AG04450 (cell line): ENCODE results near the gene PDZRN4. TPM values are rescaled to one million over a fixed set of nuclear protein-coding genes. Genes with fewer than 3 reads are reported as not detected.
"Not testable (repeated sequence)": the region's sequence is repeated elsewhere in the genome, so short reads cannot be mapped to it uniquely, and the experiment has no call there.

ENCODE experiments used
- CTCF ChIA-PET: fragments of 300-600, 350-600 bp; formaldehyde crosslinking; extraction: SDS; loops from one replicate; lab custom pipeline; 2022; ENCODE audit warnings: antibody characterized with exemption, inconsistent platforms; lab: Charles Lee
- POLR2A ChIA-PET: fragments of 350-600 bp; formaldehyde crosslinking; extraction: SDS; loops from one replicate; lab custom pipeline; 2021; ENCODE audit warnings: antibody characterized with exemption, inconsistent platforms; lab: Yijun Ruan, JAX
- DNase-seq: peaks from one replicate; pipeline ENCODE4 v3.0.0-alpha.2; 2011; ENCODE audit warnings: low read depth, low spot score
- H3K27ac ChIP-seq: one replicate; pipeline ENCODE4 v1.5.1; 2012; ENCODE audit warnings: low read depth, low read length, control low read depth
- H3K27me3 ChIP-seq: one replicate; pipeline ENCODE4 v1.6.0; 2012; ENCODE audit warnings: low read length; ENCODE audit not compliant: control insufficient read depth, insufficient read depth
- H3K4me3 ChIP-seq: 2 replicates; pipeline ENCODE4 v1.5.1; 2011; ENCODE audit warnings: mild to moderate bottlenecking, low read depth, low read length, control low read depth
- H3K9me3 ChIP-seq: 2 replicates; pipeline ENCODE4 v1.5.1; 2012; ENCODE audit warnings: low read length; ENCODE audit not compliant: control insufficient read depth, insufficient read depth
- polyA plus RNA-seq: library from polyadenylated mRNA; depleted of rRNA; stranded (reverse); fragments of >200 nt; gene quantifications from 2 replicates; pipeline ENCODE4 v1.2.3, GENCODE V29; 2011
- TF ChIP-seq, protein P1 (sequence below): IDR thresholded peaks from 2 replicates; pipeline ENCODE4 v1.5.1; 2011; ENCODE audit warnings: low read depth, low read length, control low read depth, inconsistent platforms

Gene PDZRN4
- polyA plus RNA-seq, 1 experiment = not detected

DNA sequence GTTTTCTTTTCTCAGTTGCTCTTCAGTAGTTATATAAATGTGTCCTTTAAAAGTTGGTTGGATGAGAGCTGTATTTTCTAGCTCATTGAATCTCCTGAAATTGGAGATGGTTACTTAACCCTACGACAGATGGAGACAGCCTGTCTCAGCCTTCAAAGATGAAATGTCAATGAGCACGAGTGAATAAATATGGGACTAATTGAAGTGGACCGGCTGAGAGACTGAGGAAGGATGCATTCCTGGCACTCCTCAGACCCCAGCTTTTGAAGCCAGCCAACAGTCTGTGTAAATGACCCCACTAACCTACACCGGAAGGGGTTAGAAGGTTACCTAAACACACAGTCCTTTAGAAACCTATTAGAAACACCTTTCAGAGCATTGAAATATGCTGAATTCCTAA is 46.6 kb downstream of the PDZRN4 start:
- ChIA-PET POLR2A (no interaction called here), CTCF (no interaction called here)
- DNase-seq = no peak
- no peak overlapping the region for H3K27ac ChIP-seq
- H3K27me3 ChIP-seq = no peaks in the 10 kb centered on the region
- no peaks in the 10 kb centered on the region for H3K9me3 ChIP-seq
- TF ChIP-seq, protein P1, sequence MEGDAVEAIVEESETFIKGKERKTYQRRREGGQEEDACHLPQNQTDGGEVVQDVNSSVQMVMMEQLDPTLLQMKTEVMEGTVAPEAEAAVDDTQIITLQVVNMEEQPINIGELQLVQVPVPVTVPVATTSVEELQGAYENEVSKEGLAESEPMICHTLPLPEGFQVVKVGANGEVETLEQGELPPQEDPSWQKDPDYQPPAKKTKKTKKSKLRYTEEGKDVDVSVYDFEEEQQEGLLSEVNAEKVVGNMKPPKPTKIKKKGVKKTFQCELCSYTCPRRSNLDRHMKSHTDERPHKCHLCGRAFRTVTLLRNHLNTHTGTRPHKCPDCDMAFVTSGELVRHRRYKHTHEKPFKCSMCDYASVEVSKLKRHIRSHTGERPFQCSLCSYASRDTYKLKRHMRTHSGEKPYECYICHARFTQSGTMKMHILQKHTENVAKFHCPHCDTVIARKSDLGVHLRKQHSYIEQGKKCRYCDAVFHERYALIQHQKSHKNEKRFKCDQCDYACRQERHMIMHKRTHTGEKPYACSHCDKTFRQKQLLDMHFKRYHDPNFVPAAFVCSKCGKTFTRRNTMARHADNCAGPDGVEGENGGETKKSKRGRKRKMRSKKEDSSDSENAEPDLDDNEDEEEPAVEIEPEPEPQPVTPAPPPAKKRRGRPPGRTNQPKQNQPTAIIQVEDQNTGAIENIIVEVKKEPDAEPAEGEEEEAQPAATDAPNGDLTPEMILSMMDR = no peak
- no peak overlapping the region for H3K4me3 ChIP-seq

DNA sequence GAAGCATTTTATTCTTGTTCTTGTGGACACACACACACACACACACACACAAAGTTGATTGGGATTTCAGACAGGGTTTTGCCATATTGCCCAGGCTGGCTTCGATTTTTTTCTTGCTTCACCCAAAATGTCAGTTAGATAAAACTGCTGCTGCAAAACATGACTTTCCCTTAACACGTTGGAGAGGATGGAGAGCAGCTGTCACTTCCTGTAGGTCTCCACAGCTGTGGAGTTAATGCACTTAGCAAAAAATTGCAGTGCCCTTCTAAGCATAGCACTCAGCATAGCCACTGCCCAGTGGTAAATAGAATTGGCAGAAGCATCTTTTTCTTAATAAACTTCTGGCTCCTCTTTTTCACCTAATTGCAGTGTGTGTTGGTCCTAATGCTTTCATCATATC is 54.5 kb downstream of the PDZRN4 start:
- Histone ChIP-seq H3K9me3 (no peaks in the 10 kb centered on the region), H3K27me3 (no peaks in the 10 kb centered on the region), H3K4me3 (no peak overlapping the region), H3K27ac (no peak overlapping the region)
- CTCF ChIA-PET = no interaction called here
- TF ChIP-seq, protein P1 = no peak
- no peak for DNase-seq
- POLR2A ChIA-PET = no interaction called here

DNA sequence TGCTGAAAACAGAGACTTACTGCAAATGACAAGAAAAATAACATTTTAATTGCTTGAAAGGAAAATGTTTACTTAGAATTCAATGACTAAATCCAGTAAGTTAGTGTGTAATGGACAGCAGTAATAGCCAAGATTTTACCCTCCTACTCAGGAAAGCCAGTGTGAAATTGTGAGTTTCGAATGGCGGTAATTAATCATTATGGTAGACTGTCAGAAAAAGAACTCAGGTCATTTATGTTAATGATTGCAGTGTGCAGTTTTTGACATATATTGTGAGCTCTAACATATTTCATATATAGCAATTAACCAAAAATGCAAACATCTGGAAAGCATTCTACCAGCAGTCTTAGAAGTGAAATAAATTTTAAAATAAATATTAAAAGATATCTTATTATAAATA is 60.3 kb downstream of the PDZRN4 start:
- TF ChIP-seq, protein P1 = no peak
- Histone ChIP-seq H3K27me3 (no peaks in the 10 kb centered on the region), H3K4me3 (no peak overlapping the region), H3K27ac (no peak overlapping the region), H3K9me3 (no peaks in the 10 kb centered on the region)
- DNase-seq = no peak
- POLR2A ChIA-PET = no interaction called here
- CTCF ChIA-PET = no interaction called here

DNA sequence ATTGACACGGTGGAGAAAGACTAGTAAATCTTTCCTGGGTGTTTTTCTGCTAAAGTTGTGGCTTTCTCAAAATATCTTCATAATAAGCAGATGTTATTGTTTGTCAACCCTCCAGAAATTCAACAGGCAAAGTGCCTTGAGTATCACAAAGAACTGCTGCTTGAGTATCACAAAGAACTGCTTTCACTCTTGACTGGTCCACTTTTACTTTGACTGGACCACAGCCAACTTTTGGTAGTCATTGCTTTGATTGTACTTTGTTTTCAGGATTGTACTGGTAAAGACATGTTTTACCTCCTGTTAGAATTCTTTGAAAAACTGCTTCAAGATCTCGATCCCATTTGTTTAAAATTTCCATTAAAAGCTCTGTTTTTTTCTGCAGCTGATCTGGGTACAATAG is 62.6 kb downstream of the PDZRN4 start:
- Histone ChIP-seq H3K4me3 (no peak overlapping the region), H3K27ac (no peak overlapping the region), H3K27me3 (no peaks in the 10 kb centered on the region), H3K9me3 (no peaks in the 10 kb centered on the region)
- ChIA-PET POLR2A (no interaction called here), CTCF (no interaction called here)
- no peak for DNase-seq
- TF ChIP-seq, protein P1 = no peak

DNA sequence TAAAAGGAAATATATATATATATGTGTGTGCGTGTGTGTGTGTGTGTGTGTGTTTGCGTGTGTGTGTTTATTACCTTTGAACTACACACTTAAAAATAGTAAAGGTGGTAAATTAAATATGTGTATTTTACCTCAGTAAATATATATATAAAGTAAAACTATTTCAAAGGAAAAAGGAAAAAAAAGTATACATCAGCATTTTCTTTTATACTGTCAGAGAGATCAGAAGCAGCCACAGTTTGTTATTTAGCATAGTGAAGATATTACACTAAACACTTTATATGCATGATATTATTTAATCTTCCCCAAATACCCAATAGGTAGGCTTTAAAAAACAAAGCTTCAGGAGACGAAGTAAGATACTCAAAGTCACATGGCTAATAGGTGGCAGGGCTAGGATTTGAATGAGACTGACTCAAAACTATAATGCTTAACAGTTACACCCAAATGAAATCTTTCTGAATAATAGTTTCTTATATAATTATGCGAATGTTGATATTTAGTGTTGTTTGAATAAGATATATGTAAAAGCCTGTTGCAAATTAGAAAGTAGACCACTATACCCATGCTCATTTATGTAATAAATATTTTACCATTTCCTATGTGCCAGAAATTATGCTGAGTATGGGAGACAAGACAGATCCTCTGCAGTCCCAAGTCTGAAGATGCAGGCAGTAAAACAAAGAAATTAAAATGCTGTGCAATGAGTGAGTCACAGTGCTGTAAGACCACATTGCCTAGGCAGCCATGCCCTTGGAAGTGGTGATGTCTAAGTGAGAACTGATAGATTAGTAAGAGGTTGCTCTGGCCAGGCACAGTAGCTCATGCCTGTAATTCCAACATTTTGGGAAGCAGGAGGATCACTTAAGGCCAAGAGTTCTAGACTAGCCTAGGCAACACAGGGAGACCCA is 66.1 kb downstream of the PDZRN4 start:
- Histone ChIP-seq H3K27me3 (no peaks in the 10 kb centered on the region), H3K9me3 (no peaks in the 10 kb centered on the region), H3K27ac (no peak overlapping the region), H3K4me3 (no peak overlapping the region)
- no peak for DNase-seq
- ChIA-PET CTCF (interaction anchor here (0.7 kb wide), 1 partner anchor 312 kb away, joined by 3 read pairs; no protein-coding TSS in a partner anchor), POLR2A (no interaction called here)
- TF ChIP-seq, protein P1 = no peak

DNA sequence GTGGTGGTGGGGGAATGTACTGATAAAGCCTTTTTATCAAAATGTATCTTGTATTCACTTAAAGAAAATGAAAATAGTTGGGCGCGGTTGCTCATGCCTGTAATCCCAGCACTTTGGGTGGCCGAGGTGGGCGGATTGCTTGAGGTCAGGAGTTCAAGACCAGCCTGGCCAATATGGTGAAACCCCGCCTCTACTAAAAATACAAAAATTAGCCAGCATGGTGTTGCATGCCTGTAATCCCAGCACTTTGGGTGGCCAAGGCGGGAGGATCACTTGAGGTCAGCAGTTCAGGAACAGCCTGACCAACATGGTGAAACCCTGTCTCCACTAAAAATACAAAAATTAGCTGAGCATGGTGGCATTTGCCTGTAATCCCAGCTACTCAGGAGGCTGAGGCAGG is 75.1 kb downstream of the PDZRN4 start:
- H3K9me3 ChIP-seq, DNase-seq, H3K27ac ChIP-seq, POLR2A ChIA-PET, H3K27me3 ChIP-seq, CTCF ChIA-PET, H3K4me3 ChIP-seq: not testable (repeated sequence)
